Keratinocyte (primary cell): ENCODE results near the gene LRP3. TPM values are rescaled to one million over a fixed set of nuclear protein-coding genes. Genes with fewer than 3 reads are reported as not detected.

Experiments
- DNase-seq: peaks from one replicate; pipeline ENCODE4 v3.0.0-alpha.2; 2011; ENCODE audit warnings: low read depth, missing footprints, low spot score
- FAIRE-seq: peaks from 2 replicates; lab custom pipeline; 2011; peaks lifted over from hg19 to GRCh38; lab: Jason Lieb, UNC
- H2AFZ ChIP-seq: 2 replicates; pipeline ENCODE4 v1.6.0; 2012; ENCODE audit warnings: low read length, control low read depth, inconsistent platforms; ENCODE audit not compliant: control insufficient read depth
- H3K27ac ChIP-seq: 2 replicates; pipeline ENCODE4 v1.5.1; 2011; ENCODE audit warnings: low read length; ENCODE audit not compliant: control insufficient read depth, insufficient read depth
- H3K27me3 ChIP-seq: 3 replicates; pipeline ENCODE4 v1.6.0; 2011; ENCODE audit warnings: low read length; ENCODE audit not compliant: control insufficient read depth, insufficient read depth; ENCODE audit errors: extremely low read depth
- H3K36me3 ChIP-seq, 2 experiments: 2 replicates in 1 of 2; 3 replicates in 1 of 2; pipeline ENCODE4 v1.5.1; 2011; ENCODE audit warnings: low read length in 2 of 2, mild to moderate bottlenecking in 1 of 2; ENCODE audit not compliant: control insufficient read depth in 2 of 2, insufficient read depth in 2 of 2; ENCODE audit errors: extremely low read depth in 1 of 2
- H3K4me1 ChIP-seq: 3 replicates; pipeline ENCODE4 v1.5.1; 2011; ENCODE audit warnings: low read length; ENCODE audit not compliant: control insufficient read depth, insufficient read depth; ENCODE audit errors: extremely low read depth
- H3K4me2 ChIP-seq: 3 replicates; pipeline ENCODE4 v1.6.0; 2011; ENCODE audit warnings: low read depth, low read length; ENCODE audit not compliant: control insufficient read depth, insufficient read depth; ENCODE audit errors: extremely low read depth
- H3K4me3 ChIP-seq, 3 experiments: fragments of 200-600 bp in 1 of 3; sonication (generic) in 1 of 3; 2 replicates in 2 of 3; 3 replicates in 1 of 3; pipeline ENCODE4 v1.5.1; 2011 to 2016; ENCODE audit warnings: low read length in 3 of 3, mild to moderate bottlenecking in 3 of 3, control low read depth in 2 of 3, inconsistent platforms in 1 of 3, low read depth in 1 of 3, mixed read lengths in 1 of 3, mixed run types in 1 of 3, moderate library complexity in 1 of 3; ENCODE audit not compliant: control insufficient read depth in 2 of 3, insufficient read depth in 2 of 3; ENCODE audit errors: extremely low read depth in 1 of 3
- H3K79me2 ChIP-seq: 2 replicates; pipeline ENCODE4 v1.6.0; 2012; ENCODE audit warnings: low read length; ENCODE audit not compliant: control insufficient read depth, insufficient read depth
- H3K9ac ChIP-seq: 3 replicates; pipeline ENCODE4 v1.6.0; 2011; ENCODE audit warnings: low read length; ENCODE audit not compliant: control insufficient read depth, insufficient read depth; ENCODE audit errors: extremely low read depth
- H3K9me1 ChIP-seq: 3 replicates; pipeline ENCODE4 v1.6.0; 2011; ENCODE audit warnings: low read length; ENCODE audit not compliant: control insufficient read depth, insufficient read depth; ENCODE audit errors: extremely low read depth
- H3K9me3 ChIP-seq: 2 replicates; pipeline ENCODE4 v1.5.1; 2012; ENCODE audit warnings: low read depth, low read length; ENCODE audit not compliant: control insufficient read depth
- H4K20me1 ChIP-seq: 3 replicates; pipeline ENCODE4 v1.6.0; 2011; ENCODE audit warnings: low read length; ENCODE audit not compliant: control insufficient read depth, insufficient read depth; ENCODE audit errors: extremely low read depth
- EZH2 ChIP-seq: IDR thresholded peaks from one replicate; pipeline ENCODE4 v1.6.1; 2012; ENCODE audit warnings: inconsistent platforms, mild to moderate bottlenecking, low read length, moderate library complexity
- dilution Hi-C: fragments of 300-500 bp; cut with MboI; formaldehyde crosslinking; loops from one replicate; pipeline ENCODE4 v1.7.0; 2020; ENCODE audit warnings: low sequenced_read_pairs; ENCODE audit not compliant: extremely low pct_ligation_motif_present
- polyA plus RNA-seq, 5 experiments: library from polyadenylated mRNA; depleted of rRNA in 3 of 5; stranded (reverse) in 3 of 5; stranded (forward) in 1 of 5; unstranded in 1 of 5; fragments of >200 nt; gene quantifications; 1 replicate in 1 of 5; 2 replicates in 3 of 5; 3 replicates in 1 of 5; pipeline versions ENCODE4 v1.2.1 to v1.2.3, GENCODE V29; 2011 to 2012; ENCODE audit warnings: missing spikeins in 2 of 5, low read depth in 1 of 5, low replicate concordance in 1 of 5
- TF ChIP-seq, protein P1 (sequence below), 3 experiments: IDR thresholded peaks in 1 of 3; conservative IDR thresholded peaks in 1 of 3; optimal IDR thresholded peaks in 1 of 3; 2 replicates in 2 of 3; 3 replicates in 1 of 3; pipeline versions ENCODE3 to v1.5.1; 2011; ENCODE audit warnings: low read length in 3 of 3, mild to moderate bottlenecking in 3 of 3, moderate library complexity in 2 of 3, control low read depth in 1 of 3, inconsistent platforms in 1 of 3; ENCODE audit not compliant: insufficient read depth in 2 of 3; ENCODE audit errors: extremely low read depth in 1 of 3

The LRP3 gene
- polyA plus RNA-seq, 1 donor (not counting 4 experiments of a cell fraction or from before 2014, with no cell fraction given), result 5.0 TPM

DNA sequence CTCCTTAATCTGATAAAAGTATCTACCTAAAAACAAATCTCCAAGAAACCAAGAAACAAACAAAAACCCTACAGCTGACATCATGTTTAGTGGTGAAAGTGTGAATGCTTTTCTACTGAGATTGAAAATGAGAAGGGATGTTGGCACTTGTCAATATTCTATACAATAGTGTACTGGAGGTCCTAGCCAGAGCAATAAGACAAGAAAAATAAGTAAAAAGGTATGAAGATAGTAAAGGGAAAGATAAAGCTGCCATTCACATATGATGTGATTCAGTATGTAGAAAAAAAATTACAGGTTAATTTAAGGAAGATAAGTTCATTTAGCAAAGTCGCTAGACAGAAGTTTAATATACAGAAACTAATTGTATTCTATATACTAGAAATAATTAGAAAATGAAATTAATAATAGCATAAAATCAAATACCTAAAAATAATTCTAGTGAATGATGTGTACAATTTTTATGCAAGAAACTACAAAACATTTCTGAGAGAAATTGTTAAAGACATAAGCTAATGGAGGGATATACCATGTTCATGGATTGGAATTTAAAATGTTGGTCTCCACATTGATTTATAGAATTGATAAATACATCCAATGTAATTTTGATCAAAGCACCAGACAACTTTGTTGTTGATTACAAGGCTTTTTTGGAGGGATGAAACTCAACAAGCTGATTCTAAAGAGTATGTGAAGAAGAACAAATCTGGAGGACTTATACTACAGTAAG is 33.9 kb downstream of the LRP3 start:
- H3K9me1 ChIP-seq, result no peaks in the 10 kb centered on the region
- no peaks in the 10 kb centered on the region for H4K20me1 ChIP-seq
- dilution Hi-C loops, result no loop called here
- H3K27me3 ChIP-seq, result peaks cover 42% of the 10 kb centered on the region
- H2AFZ ChIP-seq, result no peak overlapping the region
- H3K27ac ChIP-seq, result no peak overlapping the region
- no peak for DNase-seq
- peaks cover 2% of the 10 kb centered on the region for H3K9me3 ChIP-seq
- H3K79me2 ChIP-seq, result no peaks in the 10 kb centered on the region
- FAIRE-seq, result no peak
- TF ChIP-seq EZH2, result no peak
- TF ChIP-seq, protein P1, sequence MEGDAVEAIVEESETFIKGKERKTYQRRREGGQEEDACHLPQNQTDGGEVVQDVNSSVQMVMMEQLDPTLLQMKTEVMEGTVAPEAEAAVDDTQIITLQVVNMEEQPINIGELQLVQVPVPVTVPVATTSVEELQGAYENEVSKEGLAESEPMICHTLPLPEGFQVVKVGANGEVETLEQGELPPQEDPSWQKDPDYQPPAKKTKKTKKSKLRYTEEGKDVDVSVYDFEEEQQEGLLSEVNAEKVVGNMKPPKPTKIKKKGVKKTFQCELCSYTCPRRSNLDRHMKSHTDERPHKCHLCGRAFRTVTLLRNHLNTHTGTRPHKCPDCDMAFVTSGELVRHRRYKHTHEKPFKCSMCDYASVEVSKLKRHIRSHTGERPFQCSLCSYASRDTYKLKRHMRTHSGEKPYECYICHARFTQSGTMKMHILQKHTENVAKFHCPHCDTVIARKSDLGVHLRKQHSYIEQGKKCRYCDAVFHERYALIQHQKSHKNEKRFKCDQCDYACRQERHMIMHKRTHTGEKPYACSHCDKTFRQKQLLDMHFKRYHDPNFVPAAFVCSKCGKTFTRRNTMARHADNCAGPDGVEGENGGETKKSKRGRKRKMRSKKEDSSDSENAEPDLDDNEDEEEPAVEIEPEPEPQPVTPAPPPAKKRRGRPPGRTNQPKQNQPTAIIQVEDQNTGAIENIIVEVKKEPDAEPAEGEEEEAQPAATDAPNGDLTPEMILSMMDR (optimal IDR thresholded peaks at IDR 0.05 in 1 of 3, IDR thresholded peaks at IDR 0.05 in 1 of 3, conservative IDR thresholded peaks at IDR 0.05 in 1 of 3; ENCODE audit: extremely low read depth in 1 of 3, insufficient read depth in 2 of 3, low read length in 3 of 3), result no peak
- H3K4me3 ChIP-seq, result no peak overlapping the region
- no peak overlapping the region for H3K9ac ChIP-seq
- no peaks in the 10 kb centered on the region for H3K36me3 ChIP-seq
- H3K4me1 ChIP-seq, result no peaks in the 10 kb centered on the region
- no peak overlapping the region for H3K4me2 ChIP-seq

DNA sequence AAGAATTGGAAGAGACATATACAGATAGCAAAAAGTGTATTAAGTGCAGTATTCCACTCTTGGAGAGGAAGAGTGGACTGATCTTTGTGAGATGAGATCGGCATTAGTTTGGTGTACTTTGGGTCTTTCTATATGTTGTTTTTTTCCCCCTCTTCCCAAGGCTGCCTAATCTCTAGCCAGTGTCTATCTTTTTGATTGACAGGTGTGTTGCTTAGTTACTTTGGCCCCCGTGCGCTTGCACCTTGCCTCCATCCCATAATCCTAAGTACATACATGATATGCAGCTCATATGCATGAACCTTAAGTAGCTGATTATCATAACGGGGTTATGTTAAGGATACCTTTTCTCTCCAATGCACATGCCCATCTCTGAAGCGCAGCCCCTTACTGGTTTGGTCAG is 35.8 kb downstream of the LRP3 start:
- DNase-seq (no peak), FAIRE-seq (no peak)
- Histone ChIP-seq H3K27ac (no peak overlapping the region), H3K27me3 (peaks cover 32% of the 10 kb centered on the region), H4K20me1 (no peaks in the 10 kb centered on the region), H2AFZ (no peak overlapping the region), H3K4me3 (no peak overlapping the region), H3K4me1 (no peaks in the 10 kb centered on the region), H3K9ac (no peak overlapping the region), H3K9me1 (no peaks in the 10 kb centered on the region), H3K9me3 (peaks cover 2% of the 10 kb centered on the region), H3K36me3 (no peaks in the 10 kb centered on the region), H3K4me2 (no peak overlapping the region), H3K79me2 (no peaks in the 10 kb centered on the region)
- TF ChIP-seq, protein P1 (optimal IDR thresholded peaks at IDR 0.05 in 1 of 3, IDR thresholded peaks at IDR 0.05 in 1 of 3, conservative IDR thresholded peaks at IDR 0.05 in 1 of 3; ENCODE audit: extremely low read depth in 1 of 3, insufficient read depth in 2 of 3, low read length in 3 of 3), result no peak
- no peak for TF ChIP-seq EZH2
- dilution Hi-C loops, result no loop called here
